ENCODE results near the gene STAT4.

Gene STAT4

DNA sequence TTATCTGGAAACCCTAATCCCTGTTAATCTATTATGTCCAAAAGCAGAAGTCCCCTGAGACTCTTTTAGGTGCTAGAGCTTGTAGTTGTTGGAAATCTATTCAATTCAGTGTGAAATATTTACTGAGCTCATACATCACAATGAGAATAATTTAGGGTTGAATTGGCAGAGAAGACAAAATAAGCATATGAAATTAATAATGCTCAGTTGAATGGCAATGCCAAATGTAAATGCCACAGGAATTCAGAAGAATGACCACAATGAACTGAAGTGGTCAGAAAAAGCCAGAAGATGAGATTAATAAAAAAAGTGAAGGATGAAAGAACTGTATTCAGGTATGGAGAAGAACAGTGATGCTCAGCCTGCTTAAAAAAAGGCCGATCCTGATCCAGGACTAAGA, 8.0 kb upstream of the STAT4 start:
- TF ChIP-seq, protein P1, sequence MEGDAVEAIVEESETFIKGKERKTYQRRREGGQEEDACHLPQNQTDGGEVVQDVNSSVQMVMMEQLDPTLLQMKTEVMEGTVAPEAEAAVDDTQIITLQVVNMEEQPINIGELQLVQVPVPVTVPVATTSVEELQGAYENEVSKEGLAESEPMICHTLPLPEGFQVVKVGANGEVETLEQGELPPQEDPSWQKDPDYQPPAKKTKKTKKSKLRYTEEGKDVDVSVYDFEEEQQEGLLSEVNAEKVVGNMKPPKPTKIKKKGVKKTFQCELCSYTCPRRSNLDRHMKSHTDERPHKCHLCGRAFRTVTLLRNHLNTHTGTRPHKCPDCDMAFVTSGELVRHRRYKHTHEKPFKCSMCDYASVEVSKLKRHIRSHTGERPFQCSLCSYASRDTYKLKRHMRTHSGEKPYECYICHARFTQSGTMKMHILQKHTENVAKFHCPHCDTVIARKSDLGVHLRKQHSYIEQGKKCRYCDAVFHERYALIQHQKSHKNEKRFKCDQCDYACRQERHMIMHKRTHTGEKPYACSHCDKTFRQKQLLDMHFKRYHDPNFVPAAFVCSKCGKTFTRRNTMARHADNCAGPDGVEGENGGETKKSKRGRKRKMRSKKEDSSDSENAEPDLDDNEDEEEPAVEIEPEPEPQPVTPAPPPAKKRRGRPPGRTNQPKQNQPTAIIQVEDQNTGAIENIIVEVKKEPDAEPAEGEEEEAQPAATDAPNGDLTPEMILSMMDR (IDR thresholded peaks at IDR 0.05; ENCODE audit: insufficient read depth, low read length, poor library complexity, severe bottlenecking), result no peak
- Histone ChIP-seq H3K36me3 (ENCODE audit: control insufficient read depth, insufficient read depth, low read length) (no peaks in the 10 kb centered on the region), H3K4me3 (replicated peaks; ENCODE audit: low read depth, low read length) (no peak overlapping the region), H3K27me3 (replicated peaks; ENCODE audit: control insufficient read depth, insufficient read depth, low read length) (no peaks in the 10 kb centered on the region)
- DNase-seq (ENCODE audit: extremely low read depth, insufficient read length), result no peak

DNA sequence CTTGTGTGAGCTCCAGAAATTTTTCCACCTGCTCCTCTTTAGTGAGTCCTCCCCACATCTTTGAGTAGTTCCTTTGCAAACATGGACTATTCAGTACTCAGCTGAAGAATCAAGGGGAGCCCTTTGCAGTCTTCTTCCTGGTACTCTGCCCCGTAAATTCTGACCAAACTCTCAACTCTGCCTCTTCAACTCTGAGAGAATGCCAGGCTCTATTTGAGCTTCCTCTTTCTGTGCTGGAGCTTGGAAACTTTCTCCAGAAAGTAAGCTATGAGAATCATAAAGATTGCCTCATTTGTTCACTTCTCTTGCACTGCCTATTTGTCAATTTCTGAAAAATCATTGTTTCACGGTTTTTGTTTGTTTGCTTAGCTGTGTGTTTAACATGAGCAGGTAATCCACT, 7.4 kb upstream of the STAT4 start:
- H3K4me3 ChIP-seq (replicated peaks; ENCODE audit: low read depth, low read length), result no peak overlapping the region
- no peaks in the 10 kb centered on the region for H3K27me3 ChIP-seq (replicated peaks; ENCODE audit: control insufficient read depth, insufficient read depth, low read length)
- DNase-seq (ENCODE audit: extremely low read depth, insufficient read length), result no peak
- no peaks in the 10 kb centered on the region for H3K36me3 ChIP-seq (ENCODE audit: control insufficient read depth, insufficient read depth, low read length)
- TF ChIP-seq, protein P1 (IDR thresholded peaks at IDR 0.05; ENCODE audit: insufficient read depth, low read length, poor library complexity, severe bottlenecking), result no peak

DNA sequence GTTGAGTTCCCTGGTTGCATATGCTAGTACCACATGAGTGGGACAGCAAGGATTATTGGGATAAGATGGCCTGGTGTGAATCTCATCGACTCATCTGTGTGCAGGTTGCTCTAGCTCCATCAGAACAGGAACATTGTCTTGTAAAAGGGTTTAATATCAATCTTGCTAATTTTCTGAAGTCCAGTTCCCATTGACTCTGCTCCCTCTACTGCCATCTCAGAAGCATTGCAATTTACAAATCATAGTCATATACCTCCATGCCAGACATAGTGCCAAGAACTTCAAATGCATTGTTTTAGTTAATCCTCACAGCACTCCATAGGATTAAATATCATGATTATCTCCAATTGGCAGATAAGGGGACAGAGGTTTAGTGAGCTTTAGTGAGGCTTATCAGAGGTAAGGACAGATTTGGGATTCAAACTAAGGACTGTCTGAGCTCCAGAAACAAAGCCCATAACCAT, 4.8 kb upstream of the STAT4 start:
- H3K27me3 ChIP-seq (replicated peaks; ENCODE audit: control insufficient read depth, insufficient read depth, low read length), result no peaks in the 10 kb centered on the region
- no peak overlapping the region for H3K4me3 ChIP-seq (replicated peaks; ENCODE audit: low read depth, low read length)
- DNase-seq (ENCODE audit: extremely low read depth, insufficient read length), result peak; percentile 20

DNA sequence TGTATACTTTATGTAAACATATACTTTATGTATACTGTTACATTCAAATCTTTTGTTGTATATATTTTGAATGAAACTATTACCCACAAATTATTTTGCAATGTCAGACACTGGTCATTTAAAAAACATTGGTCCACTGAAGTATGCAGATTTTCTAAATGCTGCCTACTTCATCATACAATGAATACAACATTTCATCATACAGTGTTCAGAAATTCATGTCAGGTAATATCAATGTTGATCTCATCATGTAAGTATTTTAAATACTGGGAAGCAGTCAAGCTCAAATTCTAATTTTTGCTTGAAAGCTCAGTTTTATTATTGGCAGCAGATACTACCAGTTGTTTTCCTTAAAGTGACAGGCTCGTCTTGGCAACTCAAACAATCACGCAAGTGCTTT, 2.9 kb upstream of the STAT4 start:
- no peak for DNase-seq (ENCODE audit: extremely low read depth, insufficient read length)
- Histone ChIP-seq H3K36me3 (ENCODE audit: control insufficient read depth, insufficient read depth, low read length) (no peaks in the 10 kb centered on the region), H3K4me3 (replicated peaks; ENCODE audit: low read depth, low read length) (no peak overlapping the region), H3K27me3 (replicated peaks; ENCODE audit: control insufficient read depth, insufficient read depth, low read length) (no peaks in the 10 kb centered on the region)
- TF ChIP-seq, protein P1 (IDR thresholded peaks at IDR 0.05; ENCODE audit: insufficient read depth, low read length, poor library complexity, severe bottlenecking), result no peak

More for the DNA sequence above, 4.8 kb upstream of the STAT4 start:
- TF ChIP-seq, protein P1 (IDR thresholded peaks at IDR 0.05; ENCODE audit: insufficient read depth, low read length, poor library complexity, severe bottlenecking), result peak; percentile 66
- H3K36me3 ChIP-seq (ENCODE audit: control insufficient read depth, insufficient read depth, low read length), result no peaks in the 10 kb centered on the region

DNA sequence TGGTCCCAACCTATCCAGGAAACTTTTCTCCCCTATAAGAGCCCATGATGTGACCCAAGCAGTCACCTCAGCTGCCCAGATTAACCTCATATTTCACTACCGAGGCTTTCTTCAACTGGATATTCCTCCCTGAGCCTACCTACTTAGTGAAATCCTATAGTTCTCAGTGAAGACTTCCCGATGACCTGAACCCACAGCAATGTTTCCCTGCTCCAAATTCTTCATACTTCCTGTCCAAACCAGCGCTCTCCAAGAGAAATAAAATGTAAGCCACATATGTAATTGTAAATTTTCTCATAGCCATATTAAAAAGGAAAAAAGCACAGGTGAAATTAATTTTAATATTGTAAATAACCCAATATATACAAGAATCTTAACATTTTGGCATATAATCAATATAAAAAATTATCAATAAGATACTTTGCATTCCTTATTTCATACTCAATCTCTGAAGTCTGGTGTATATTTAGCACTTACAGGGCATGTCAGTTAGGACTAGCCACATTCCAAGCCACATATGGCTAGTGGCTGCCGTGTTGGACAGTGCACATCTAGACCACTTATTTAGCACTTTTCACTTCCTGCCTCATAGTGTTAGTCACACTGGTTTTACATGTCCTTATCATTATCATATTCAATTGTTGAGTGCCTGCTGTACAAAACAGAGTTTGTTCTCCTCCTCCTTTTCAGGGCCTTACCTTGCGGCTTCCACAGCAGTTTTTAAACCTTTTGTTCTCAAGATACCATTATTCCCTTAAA, 1.9 kb upstream of the STAT4 start:
- no peak for DNase-seq (ENCODE audit: extremely low read depth, insufficient read length)
- Histone ChIP-seq H3K4me3 (replicated peaks; ENCODE audit: low read depth, low read length) (no peak overlapping the region), H3K36me3 (ENCODE audit: control insufficient read depth, insufficient read depth, low read length) (no peaks in the 10 kb centered on the region), H3K27me3 (replicated peaks; ENCODE audit: control insufficient read depth, insufficient read depth, low read length) (no peaks in the 10 kb centered on the region)
- TF ChIP-seq, protein P1 (IDR thresholded peaks at IDR 0.05; ENCODE audit: insufficient read depth, low read length, poor library complexity, severe bottlenecking), result no peak

Data from GM06990 (cell line).